OCI-LY1 (cell line): Measurements from ENCODE around the gene GKN1.

Experiments used
- CTCF ChIP-seq: fragments of 200-600 bp; sonication (generic), shearing (Covaris generic); IDR thresholded peaks from 2 replicates; pipeline ENCODE4 v1.5.1; 2017; ENCODE audit warnings: mild to moderate bottlenecking, antibody characterized with exemption, low read length, moderate library complexity, mixed read lengths
- EZH2 ChIP-seq: fragments of 200-600 bp; sonication (generic), shearing (Covaris generic); IDR thresholded peaks from 2 replicates; pipeline ENCODE4 v1.8.0; 2017; ENCODE audit warnings: borderline replicate concordance, mixed run types, mild to moderate bottlenecking, antibody characterized with exemption, low read length, moderate library complexity, mixed read lengths

DNA sequence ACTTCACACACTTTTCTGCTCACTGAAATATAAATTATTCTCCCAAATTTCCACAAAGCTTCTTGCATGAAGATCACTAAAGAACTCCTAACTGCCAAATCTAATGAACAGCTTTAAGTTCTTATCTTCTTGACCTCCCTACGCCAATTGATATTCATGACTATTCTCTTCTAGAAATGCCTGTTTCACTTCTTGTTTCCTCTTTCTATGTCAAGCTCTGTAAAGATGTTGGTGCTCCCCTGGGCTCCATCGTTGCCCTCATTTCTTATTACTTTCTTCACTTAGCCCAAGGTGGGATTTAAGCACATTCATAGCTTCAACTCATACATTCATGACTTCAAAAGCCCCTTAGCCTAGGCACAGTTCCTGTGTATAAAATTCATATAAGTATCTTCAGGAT is 29.3 kb downstream of the GKN1 start:
- TF ChIP-seq CTCF (no peak), EZH2 (no peak)
